B cell (primary cell): ENCODE measurements around the gene IGF1R. TPM values are rescaled to one million over a fixed set of nuclear protein-coding genes. Genes with fewer than 3 reads are reported as not detected.

Experiments
- ATAC-seq: fragments of 200-7000 bp; cut with Tn5 transposase; one replicate; pipeline ENCODE4 v1.10.0; 2021; ENCODE audit warnings: low read depth, mild to moderate bottlenecking, moderate number of reproducible peaks, moderate library complexity
- CTCF ChIA-PET: fragments of 350-600 bp; sonication (Branson Sonifier 250); formaldehyde crosslinking; loops from one replicate; lab custom pipeline; 2021; ENCODE audit warnings: antibody characterized with exemption, inconsistent platforms; lab: Charles Lee
- POLR2A ChIA-PET: fragments of 350-600 bp; sonication (Branson Sonifier 250); formaldehyde crosslinking; loops from one replicate; lab custom pipeline; 2021; ENCODE audit warnings: antibody characterized with exemption; lab: Charles Lee
- DNase-seq: peaks from one replicate; pipeline ENCODE4 v3.0.0; 2013
- H2AFZ ChIP-seq: 2 replicates; pipeline ENCODE4 v1.6.1; 2012; ENCODE audit warnings: mild to moderate bottlenecking, low read depth, low read length; ENCODE audit not compliant: insufficient read depth, poor library complexity, severe bottlenecking
- H3K27ac ChIP-seq, 2 donors: 1 replicate in 1 of 2; 2 replicates in 1 of 2; pipeline ENCODE4 v1.5.1; 2012 to 2013; ENCODE audit warnings: low read length in 2 of 2, mild to moderate bottlenecking in 2 of 2, moderate library complexity in 1 of 2
- H3K27me3 ChIP-seq, 4 experiments: fragments of 200-600 bp in 1 of 4; sonication (generic) in 1 of 4; replicated peaks in 1 of 4; 1 replicate in 2 of 4; 2 replicates in 2 of 4; pipeline versions ENCODE4 v1.6.1 to v1.7.0; 2013 to 2016; ENCODE audit warnings: low read length in 3 of 4, mild to moderate bottlenecking in 2 of 4, mixed read lengths in 1 of 4, moderate library complexity in 1 of 4; ENCODE audit not compliant: insufficient read depth in 4 of 4, control insufficient read depth in 3 of 4; ENCODE audit errors: control extremely low read depth in 1 of 4
- H3K36me3 ChIP-seq, 2 experiments: replicated peaks in 1 of 2; 1 replicate in 1 of 2; 2 replicates in 1 of 2; pipeline versions ENCODE4 v1.6.1 to v1.7.1; 2013; ENCODE audit warnings: low read length in 1 of 2; ENCODE audit not compliant: insufficient read depth in 2 of 2, control insufficient read depth in 1 of 2; ENCODE audit errors: control extremely low read depth in 1 of 2, extremely low read depth in 1 of 2
- H3K4me1 ChIP-seq, 2 donors: fragments of 200-600 bp in 1 of 2; sonication (generic) in 1 of 2; 1 replicate in 1 of 2; 2 replicates in 1 of 2; pipeline versions ENCODE4 v1.5.1 to v1.6.1; 2013 to 2017; ENCODE audit warnings: low read length in 2 of 2; ENCODE audit not compliant: control insufficient read depth in 2 of 2, insufficient read depth in 2 of 2
- H3K4me2 ChIP-seq: replicated peaks from 2 replicates; pipeline ENCODE3; 2012; ENCODE audit warnings: mild to moderate bottlenecking, low read depth, low read length; ENCODE audit not compliant: poor library complexity, severe bottlenecking
- H3K4me3 ChIP-seq, 5 experiments: fragments of 200-600 bp in 1 of 5; sonication (generic) in 1 of 5; 1 replicate in 3 of 5; 2 replicates in 2 of 5; pipeline versions ENCODE4 v1.5.1 to v1.7.0; 2011 to 2016; ENCODE audit warnings: low read length in 4 of 5, mild to moderate bottlenecking in 4 of 5, low read depth in 2 of 5, control low read depth in 1 of 5, moderate library complexity in 1 of 5; ENCODE audit not compliant: insufficient read depth in 1 of 5; ENCODE audit errors: control extremely low read depth in 1 of 5, extremely low read depth in 1 of 5
- H3K79me2 ChIP-seq: fragments of 200-600 bp; sonication (generic); one replicate; pipeline ENCODE4 v1.6.0; 2016; ENCODE audit warnings: low read length; ENCODE audit not compliant: control insufficient read depth, insufficient read depth
- H3K9ac ChIP-seq: fragments of 200-600 bp; sonication (generic); 2 replicates; pipeline ENCODE4 v1.6.1; 2017; ENCODE audit warnings: mild to moderate bottlenecking, low read length, moderate library complexity
- H3K9me3 ChIP-seq, 3 donors: one replicate each; pipeline versions ENCODE4 v1.6.1 to v1.7.1; 2013; ENCODE audit warnings: low read length in 2 of 3; ENCODE audit not compliant: control insufficient read depth in 2 of 3, insufficient read depth in 1 of 3; ENCODE audit errors: control extremely low read depth in 1 of 3
- H4K20me1 ChIP-seq: 2 replicates; pipeline ENCODE4 v1.6.0; 2012; ENCODE audit warnings: mild to moderate bottlenecking, low read length; ENCODE audit not compliant: insufficient read depth, control insufficient read depth, poor library complexity, severe bottlenecking
- H3K27ac Mint-ChIP-seq: one replicate; pipeline ENCODE4 v1.8.0; 2021; ENCODE audit warnings: mixed read lengths
- H3K27me3 Mint-ChIP-seq: one replicate; pipeline ENCODE4 v1.8.0; 2021; ENCODE audit warnings: mixed read lengths
- H3K4me1 Mint-ChIP-seq: one replicate; pipeline ENCODE4 v1.8.0; 2021; ENCODE audit warnings: mixed read lengths
- H3K4me3 Mint-ChIP-seq: one replicate; pipeline ENCODE4 v1.8.0; 2021; ENCODE audit warnings: mixed read lengths
- H3K9me3 Mint-ChIP-seq: one replicate; pipeline ENCODE4 v1.8.0; 2022; ENCODE audit warnings: mixed read lengths; ENCODE audit not compliant: insufficient read depth
- CTCF ChIP-seq: fragments of 200-600 bp; IDR thresholded peaks from one replicate; pipeline ENCODE4 v1.8.0; 2022; ENCODE audit warnings: antibody characterized with exemption, mild to moderate bottlenecking
- EZH2 ChIP-seq: IDR thresholded peaks from 2 replicates; pipeline ENCODE4 v1.6.1; 2012; ENCODE audit warnings: borderline replicate concordance, low read depth, mild to moderate bottlenecking, moderate library complexity, low read length; ENCODE audit not compliant: insufficient read depth, poor library complexity, severe bottlenecking
- WGBS: methylation state at CpG from one replicate; pipeline ENCODE4 v1.1.5; 2013; ENCODE audit warnings: missing lambda C conversion rate; ENCODE audit not compliant: insufficient coverage; 5-methylcytosine and 5-hydroxymethylcytosine counted together
- intact Hi-C: fragments of 100-400 bp; cut with micrococcal nuclease; formaldehyde crosslinking; loops from one replicate; pipeline ENCODE4 v1.10.0; 2022
- polyA plus RNA-seq: library from polyadenylated mRNA; depleted of rRNA; stranded (reverse); fragments of >200 nt; gene quantifications from 2 replicates; pipeline ENCODE4 v1.2.3, GENCODE V29; 2012
- total RNA-seq, 2 donors: library from RNA; stranded (reverse); fragments of 120-200 nt in 1 of 2; gene quantifications; 1 replicate in 1 of 2; 2 replicates in 1 of 2; pipeline versions ENCODE4 v1.2.3 to v1.2.4, GENCODE V29; 2013 to 2022

The IGF1R gene
- total and polyA plus RNA-seq, 2 donors (not counting 1 experiment from before 2014, with no cell fraction given): 5.4 to 23.1 TPM

- no peak overlapping the region for H3K27ac ChIP-seq
- H3K9ac ChIP-seq: no peak overlapping the region
- TF ChIP-seq EZH2 (no peak), CTCF (no peak)
- no peak overlapping the region for H3K4me3 Mint-ChIP-seq
- peaks cover 6% of the 10 kb centered on the region in 2 donors for H3K4me1 ChIP-seq
- H3K79me2 ChIP-seq: peaks cover 3% of the 10 kb centered on the region
- ChIA-PET POLR2A (no interaction called here), CTCF (interaction anchor here (1.3 to 1.5 kb wide), 2 partner anchors 100 to 294 kb away, joined by 3 to 7 read pairs; no protein-coding TSS in a partner anchor)
- intact Hi-C loops: no loop called here
- WGBS: no CpG with 5 or more reads among the region's 1 CpG
- H3K4me2 ChIP-seq: no peak overlapping the region
- ATAC-seq (no peak), DNase-seq (no peak)
- H3K27ac Mint-ChIP-seq: no peak overlapping the region
- H3K27me3 ChIP-seq: no peaks in the 10 kb centered on the region
- H3K4me1 Mint-ChIP-seq: peaks cover 8% of the 10 kb centered on the region
- H2AFZ ChIP-seq: no peak overlapping the region
- H3K36me3 ChIP-seq: no peaks in the 10 kb centered on the region
- H3K9me3 ChIP-seq: no peaks in the 10 kb centered on the region
- H3K27me3 Mint-ChIP-seq: peaks cover 14% of the 10 kb centered on the region
- no peaks in the 10 kb centered on the region for H3K9me3 Mint-ChIP-seq
- no peaks in the 10 kb centered on the region for H4K20me1 ChIP-seq
- no peak overlapping the region for H3K4me3 ChIP-seq
Measured at GRCh38 chr15:98782801-98783200, 134.5 kb downstream of the IGF1R start.

GRCh38 chr15:98785431-98785806 is 137.1 kb downstream of the IGF1R start:
- H3K4me1 Mint-ChIP-seq: no peaks in the 10 kb centered on the region
- ChIA-PET POLR2A (no interaction called here), CTCF (no interaction called here)
- ATAC-seq (no peak), DNase-seq (no peak)
- Histone ChIP-seq H3K4me3 (no peak overlapping the region), H3K4me1 (no peaks in the 10 kb centered on the region), H3K9me3 (no peaks in the 10 kb centered on the region), H2AFZ (no peak overlapping the region), H3K9ac (no peak overlapping the region), H3K27ac (no peak overlapping the region), H4K20me1 (no peaks in the 10 kb centered on the region), H3K4me2 (no peak overlapping the region), H3K79me2 (peaks cover 3% of the 10 kb centered on the region), H3K36me3 (no peaks in the 10 kb centered on the region), H3K27me3 (no peaks in the 10 kb centered on the region)
- no peak overlapping the region for H3K4me3 Mint-ChIP-seq
- TF ChIP-seq EZH2: no peak
- H3K27me3 Mint-ChIP-seq: peaks cover 9% of the 10 kb centered on the region
- no peaks in the 10 kb centered on the region for H3K9me3 Mint-ChIP-seq
- WGBS: no CpG with 5 or more reads among the region's 3 CpGs
- H3K27ac Mint-ChIP-seq: no peak overlapping the region
- intact Hi-C loops: no loop called here
